ENCODE results near the gene SLC22A23.

GRCh38 chr6:3319610-3320200 is 137.1 kb downstream of the SLC22A23 start:
- TF ChIP-seq POLR2A (IDR thresholded peaks at IDR 0.05; ENCODE audit: low read depth, low read length) (no peak), POLR2AphosphoS5 (IDR thresholded peaks at IDR 0.05; ENCODE audit: low read depth, low read length) (no peak), TAF1 (IDR thresholded peaks at IDR 0.05; ENCODE audit: borderline replicate concordance, low read depth, low read length) (no peak)

Measured in GM12892 (cell line).